GM13976 (cell line): ENCODE data around the gene SRP9.
"Not testable (repeated sequence)": the region's sequence is repeated elsewhere in the genome, so short reads cannot be mapped to it uniquely, and the experiment has no call there.

Experiments used
- DNase-seq: peaks from one replicate; pipeline ENCODE4 v3.0.0; 2012; ENCODE audit warnings: low spot score
- in situ Hi-C: fragments of 300-500 bp; cut with MboI; formaldehyde crosslinking; loops from one replicate; pipeline ENCODE4 v1.12.0; 2022; ENCODE audit warnings: low sequenced_read_pairs, mixed read lengths, inconsistent platforms; ENCODE audit not compliant: unreplicated experiment
- TF ChIP-seq, protein P1 (sequence below): IDR thresholded peaks from 2 replicates; pipeline ENCODE4 v1.5.1; 2012; ENCODE audit warnings: borderline replicate concordance, mild to moderate bottlenecking; ENCODE audit not compliant: insufficient read depth; ENCODE audit errors: extremely low read depth, missing control alignments, control extremely low read depth

SRP9 gene

DNA sequence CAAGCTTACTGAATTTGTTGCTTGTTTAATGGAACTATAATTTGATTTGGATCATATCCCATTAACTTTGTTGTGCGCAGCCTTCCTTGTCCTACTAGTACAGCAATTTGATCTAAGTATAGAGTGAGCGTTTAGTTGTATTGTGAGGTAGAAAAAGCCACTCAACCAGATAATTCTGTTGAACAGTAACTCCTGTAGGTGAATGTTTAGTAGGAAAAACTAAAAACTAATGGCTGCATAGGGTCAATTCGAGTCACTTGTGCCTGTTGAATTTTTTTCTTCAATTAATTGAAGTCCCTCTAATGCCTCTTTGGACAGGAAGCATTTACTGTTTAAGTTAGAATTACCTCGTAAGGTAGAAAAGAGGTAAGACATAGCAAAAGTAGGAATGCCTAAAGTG lies 17.3 kb downstream of the SRP9 start:
- TF ChIP-seq, protein P1, sequence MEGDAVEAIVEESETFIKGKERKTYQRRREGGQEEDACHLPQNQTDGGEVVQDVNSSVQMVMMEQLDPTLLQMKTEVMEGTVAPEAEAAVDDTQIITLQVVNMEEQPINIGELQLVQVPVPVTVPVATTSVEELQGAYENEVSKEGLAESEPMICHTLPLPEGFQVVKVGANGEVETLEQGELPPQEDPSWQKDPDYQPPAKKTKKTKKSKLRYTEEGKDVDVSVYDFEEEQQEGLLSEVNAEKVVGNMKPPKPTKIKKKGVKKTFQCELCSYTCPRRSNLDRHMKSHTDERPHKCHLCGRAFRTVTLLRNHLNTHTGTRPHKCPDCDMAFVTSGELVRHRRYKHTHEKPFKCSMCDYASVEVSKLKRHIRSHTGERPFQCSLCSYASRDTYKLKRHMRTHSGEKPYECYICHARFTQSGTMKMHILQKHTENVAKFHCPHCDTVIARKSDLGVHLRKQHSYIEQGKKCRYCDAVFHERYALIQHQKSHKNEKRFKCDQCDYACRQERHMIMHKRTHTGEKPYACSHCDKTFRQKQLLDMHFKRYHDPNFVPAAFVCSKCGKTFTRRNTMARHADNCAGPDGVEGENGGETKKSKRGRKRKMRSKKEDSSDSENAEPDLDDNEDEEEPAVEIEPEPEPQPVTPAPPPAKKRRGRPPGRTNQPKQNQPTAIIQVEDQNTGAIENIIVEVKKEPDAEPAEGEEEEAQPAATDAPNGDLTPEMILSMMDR, result no peak
- in situ Hi-C loops, result no loop called here
- DNase-seq, result no peak

DNA sequence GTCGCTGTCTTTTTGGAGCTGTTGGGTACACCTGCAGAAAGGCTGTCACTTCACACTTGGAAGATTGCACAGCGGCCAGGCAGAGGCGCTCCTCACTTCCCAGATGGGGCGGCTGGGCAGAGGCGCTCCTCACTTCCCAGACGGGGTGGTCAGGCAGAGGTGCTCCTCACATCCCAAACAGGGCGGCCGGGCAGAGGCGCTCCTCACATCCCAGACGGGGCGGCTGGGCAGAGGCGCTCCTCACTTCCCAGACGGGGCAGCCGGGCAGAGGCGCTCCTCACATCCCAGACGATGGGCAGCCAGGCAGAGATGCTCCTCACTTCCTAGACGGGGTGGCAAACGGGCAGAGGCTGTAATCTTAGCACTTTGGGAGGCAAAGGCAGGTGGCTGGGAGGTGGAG lies 18.5 kb downstream of the SRP9 start:
- DNase-seq, in situ Hi-C loops: not testable (repeated sequence)

DNA sequence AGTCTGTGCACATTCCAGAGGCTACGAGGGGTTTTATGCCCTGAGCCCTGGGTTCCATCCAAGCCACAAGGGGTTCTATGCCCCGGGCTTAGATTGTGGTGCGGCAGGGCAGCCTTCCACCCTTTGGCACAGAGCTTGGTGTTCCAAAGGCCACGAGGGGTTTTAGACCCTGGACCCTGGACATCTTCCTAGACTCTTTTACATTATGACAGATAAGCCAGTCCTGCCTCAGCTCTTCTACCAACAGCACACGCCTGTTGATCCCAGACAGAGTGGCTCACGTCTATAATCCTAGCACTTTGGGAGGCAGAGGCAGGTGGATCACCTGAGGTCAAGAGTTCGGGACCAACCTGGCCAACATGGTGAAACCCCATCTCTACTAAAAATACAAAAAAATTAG lies 23.5 kb downstream of the SRP9 start:
- DNase-seq, in situ Hi-C loops: not testable (repeated sequence)

DNA sequence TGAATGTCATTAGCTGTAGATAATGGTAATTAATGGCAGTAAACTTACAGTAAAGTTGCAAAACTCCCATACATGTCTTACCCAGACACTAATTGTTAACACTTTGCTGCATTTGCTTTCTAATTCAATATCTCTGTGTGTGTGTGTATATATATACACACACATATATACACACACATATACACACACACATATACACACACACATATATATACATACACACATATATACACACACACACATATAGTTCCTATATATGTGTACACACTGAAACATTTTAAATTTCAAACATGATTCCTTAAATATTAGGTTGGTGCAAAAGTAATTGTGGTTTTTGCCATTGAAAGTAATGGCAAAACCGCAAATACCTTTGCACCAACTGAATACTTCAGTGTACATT lies 28.6 kb downstream of the SRP9 start:
- in situ Hi-C loops, result no loop called here
- no peak for DNase-seq
- TF ChIP-seq, protein P1, result no peak

DNA sequence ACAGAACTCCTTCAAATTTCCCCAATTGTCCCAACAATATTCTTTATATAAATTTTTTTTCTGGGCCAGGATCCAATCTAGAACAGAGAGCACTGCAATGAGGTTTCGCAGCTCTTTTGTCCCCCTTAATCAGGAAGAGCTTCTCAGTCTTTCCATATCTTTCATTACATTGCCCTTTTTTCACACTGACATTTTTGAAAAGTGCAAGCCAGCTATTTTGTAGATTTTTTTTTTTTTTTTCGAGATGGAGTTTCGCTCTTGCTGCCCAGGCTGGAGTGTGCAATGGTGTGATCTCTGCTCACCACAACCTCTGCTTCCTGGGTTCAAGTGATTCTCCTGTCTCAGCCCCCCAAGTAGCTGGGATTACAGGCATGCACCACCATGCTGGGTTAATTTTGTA lies 29.1 kb downstream of the SRP9 start:
- DNase-seq, in situ Hi-C loops: not testable (repeated sequence)

DNA sequence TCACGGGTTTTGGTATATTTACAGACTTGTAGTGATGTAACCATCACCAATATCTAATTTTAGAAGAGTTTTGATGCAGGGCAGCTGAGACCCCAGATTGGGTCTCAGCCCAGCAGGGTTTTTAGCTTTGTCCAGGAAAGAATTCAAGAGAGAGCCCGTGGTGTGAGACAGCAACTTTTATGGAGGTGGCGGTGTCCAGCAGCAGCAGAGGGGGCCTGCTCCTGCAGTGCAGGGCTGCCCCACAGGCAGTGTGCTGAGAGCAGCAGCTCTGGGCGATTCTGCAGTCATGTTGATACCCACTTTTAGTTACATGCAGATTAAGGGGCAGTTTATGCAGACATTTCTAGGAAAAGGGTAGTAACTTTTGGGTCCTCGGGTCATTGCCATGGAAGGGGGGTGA lies 30.5 kb downstream of the SRP9 start:
- TF ChIP-seq, protein P1, result no peak
- in situ Hi-C loops, result no loop called here
- DNase-seq, result no peak

DNA sequence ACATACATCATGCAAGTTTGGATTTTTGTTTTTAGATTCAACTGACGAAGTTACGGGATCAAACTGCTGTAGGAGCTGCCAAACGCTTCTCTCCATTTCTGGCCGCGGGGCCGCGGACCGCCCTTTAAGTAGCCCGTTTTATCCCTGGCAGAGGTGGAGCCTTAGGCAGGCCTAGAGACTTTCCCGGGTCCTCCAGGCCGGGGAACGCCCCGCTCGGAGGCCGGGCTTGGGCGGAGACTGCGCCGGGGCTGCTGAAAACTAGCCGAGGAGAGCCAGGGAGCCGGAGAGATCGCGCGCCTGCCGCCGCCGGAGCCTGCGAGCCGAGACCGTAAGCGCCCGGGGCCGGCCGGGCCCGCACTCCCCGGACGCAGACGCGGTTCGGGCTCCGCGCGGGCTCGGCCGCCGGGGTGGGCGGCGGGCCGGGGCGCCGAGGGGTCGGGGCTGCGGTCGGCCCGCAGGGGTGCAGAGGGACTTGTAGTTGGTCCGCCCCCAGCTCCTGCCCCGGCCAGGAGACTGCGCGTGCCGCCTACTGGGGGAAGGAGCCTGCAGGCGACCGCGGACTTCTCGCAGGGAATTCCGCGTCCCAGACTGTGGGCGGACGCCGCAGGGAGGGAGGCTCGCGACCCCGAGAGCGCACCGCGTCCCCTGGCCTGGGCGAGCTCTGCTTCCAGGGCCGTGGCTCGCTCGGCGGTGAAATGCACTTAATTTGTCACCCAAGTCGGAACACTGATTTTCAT lies 32.4 kb downstream of the SRP9 start, which contains the start of gene EPHX1:
Gene EPHX1 (plus strand): TSS at position 283 of the 737 bp plus-strand sequence. CDS start 18,606 bp downstream, outside the sequence.
- in situ Hi-C loops, result no loop called here
- DNase-seq, result peak; percentile 94
- TF ChIP-seq, protein P1, result no peak

DNA sequence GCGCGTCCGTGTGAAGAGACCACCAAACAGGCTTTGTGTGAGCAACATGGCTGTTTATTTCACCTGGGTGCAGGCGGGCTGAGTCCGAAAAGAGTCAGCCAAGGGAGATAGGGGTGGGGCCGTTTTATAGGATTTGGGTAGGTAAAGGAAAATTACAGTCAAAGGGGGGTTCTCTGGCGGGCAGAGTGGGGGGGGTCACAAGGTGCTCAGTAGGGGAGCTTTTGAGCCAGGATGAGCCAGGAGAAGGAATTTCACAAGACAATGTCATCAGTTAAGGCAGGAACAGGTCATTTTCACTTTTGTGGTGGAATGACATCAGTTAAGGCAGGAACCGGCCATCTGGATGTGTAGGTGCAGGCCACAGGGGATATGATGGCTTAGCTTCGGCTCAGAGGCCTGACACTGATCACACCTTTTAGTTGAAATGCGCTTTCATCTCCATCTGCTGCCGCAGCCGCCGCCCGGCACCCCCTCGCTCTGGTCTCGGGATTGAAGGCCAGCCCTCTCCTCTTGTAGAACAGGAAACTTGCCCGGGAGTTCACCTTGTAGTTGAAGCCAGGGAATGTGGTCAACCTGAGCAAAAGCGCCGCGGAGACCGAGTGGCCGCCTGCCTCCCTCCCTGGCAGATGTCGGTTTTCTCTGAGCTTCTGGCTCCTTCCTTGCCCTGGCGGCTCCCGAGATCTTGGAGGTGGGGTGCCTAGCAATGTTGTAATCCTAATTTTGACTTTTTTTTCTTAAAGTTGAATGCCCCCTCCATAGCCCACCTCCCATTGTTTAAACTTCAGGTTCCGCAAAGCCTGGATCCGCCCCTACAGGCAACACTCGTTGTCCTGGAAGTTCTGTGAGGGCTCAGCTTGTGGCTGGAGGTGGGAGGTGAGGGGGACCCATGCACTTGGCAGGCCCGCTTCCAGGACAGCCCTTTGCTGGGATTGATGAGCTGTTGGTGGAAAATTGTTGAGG lies 33.2 kb downstream of the SRP9 start:
- in situ Hi-C loops, DNase-seq: not testable (repeated sequence)
